Fibroblast of mammary gland (primary cell): ENCODE measurements around the gene FLACC1.
A peak's percentile ranks its signal among the peaks of the same experiment; 100 is the strongest.

Experiments used
- DNase-seq: peaks from one replicate; pipeline ENCODE4 v3.0.0-alpha.2; 2010; ENCODE audit warnings: low read depth
- H3K4me3 ChIP-seq: 2 replicates; pipeline ENCODE4 v1.5.1; 2011; ENCODE audit warnings: low read depth, mild to moderate bottlenecking, low read length, moderate library complexity; ENCODE audit not compliant: control insufficient read depth
- TF ChIP-seq, protein P1 (sequence below): conservative IDR thresholded peaks from 2 replicates; pipeline ENCODE4 v1.5.1; 2011; ENCODE audit warnings: low read depth, low read length, inconsistent platforms; ENCODE audit not compliant: control insufficient read depth, insufficient read depth

The FLACC1 gene

DNA sequence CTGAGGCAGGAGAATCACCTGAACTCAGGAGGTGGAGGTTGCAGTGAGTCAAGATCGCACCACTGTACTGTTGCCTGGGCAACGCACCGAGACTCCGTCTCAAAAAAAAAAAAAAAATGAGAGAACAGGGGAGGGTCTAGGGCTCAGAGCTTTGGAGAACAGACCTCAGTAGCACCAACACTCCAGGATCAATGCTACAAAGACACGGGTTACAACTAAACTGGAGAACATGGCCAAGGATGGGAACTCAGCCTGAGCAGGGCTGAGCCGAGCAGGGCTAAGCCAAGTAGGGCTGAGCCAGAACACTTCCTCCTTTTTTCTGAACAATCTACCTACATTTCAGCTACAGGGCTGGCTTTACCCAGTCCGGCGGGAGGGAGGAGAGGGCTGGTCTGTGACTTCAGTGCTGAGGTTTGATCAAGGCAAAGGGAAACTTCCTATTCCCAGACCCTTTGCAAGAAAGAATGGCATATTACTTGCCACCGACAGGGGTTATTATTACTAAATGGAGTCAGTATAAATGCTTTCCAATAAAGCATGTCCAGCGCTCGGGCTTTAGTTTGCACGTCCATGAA lies 99.7 kb downstream of the FLACC1 start:
- no peak for DNase-seq

DNA sequence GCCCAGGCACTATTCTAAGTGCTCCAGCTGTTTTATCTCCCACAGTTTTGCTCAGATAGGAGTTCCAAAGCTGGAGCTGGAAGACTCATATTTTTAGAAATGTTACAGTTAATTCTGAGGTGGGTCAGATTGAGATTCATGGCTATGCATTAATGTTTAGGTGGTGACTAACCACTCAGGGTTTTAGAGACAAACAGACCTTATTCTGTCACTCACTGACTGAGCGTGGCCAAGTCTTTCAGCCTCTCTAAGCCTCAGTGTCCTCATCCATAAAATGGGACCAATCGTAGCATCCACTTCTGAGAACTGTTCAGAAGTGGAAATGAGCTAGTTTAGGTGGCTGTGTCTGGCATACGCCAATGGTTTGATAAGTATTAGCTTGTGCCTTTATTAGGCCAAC lies 101.1 kb downstream of the FLACC1 start:
- DNase-seq: no peak
- no peak overlapping the region for H3K4me3 ChIP-seq
- TF ChIP-seq, protein P1, sequence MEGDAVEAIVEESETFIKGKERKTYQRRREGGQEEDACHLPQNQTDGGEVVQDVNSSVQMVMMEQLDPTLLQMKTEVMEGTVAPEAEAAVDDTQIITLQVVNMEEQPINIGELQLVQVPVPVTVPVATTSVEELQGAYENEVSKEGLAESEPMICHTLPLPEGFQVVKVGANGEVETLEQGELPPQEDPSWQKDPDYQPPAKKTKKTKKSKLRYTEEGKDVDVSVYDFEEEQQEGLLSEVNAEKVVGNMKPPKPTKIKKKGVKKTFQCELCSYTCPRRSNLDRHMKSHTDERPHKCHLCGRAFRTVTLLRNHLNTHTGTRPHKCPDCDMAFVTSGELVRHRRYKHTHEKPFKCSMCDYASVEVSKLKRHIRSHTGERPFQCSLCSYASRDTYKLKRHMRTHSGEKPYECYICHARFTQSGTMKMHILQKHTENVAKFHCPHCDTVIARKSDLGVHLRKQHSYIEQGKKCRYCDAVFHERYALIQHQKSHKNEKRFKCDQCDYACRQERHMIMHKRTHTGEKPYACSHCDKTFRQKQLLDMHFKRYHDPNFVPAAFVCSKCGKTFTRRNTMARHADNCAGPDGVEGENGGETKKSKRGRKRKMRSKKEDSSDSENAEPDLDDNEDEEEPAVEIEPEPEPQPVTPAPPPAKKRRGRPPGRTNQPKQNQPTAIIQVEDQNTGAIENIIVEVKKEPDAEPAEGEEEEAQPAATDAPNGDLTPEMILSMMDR: no peak

More for the DNA sequence above, 99.7 kb downstream of the FLACC1 start:
- peak overlapping the region; percentile 83 for H3K4me3 ChIP-seq
- TF ChIP-seq, protein P1: peak; percentile 3

DNA sequence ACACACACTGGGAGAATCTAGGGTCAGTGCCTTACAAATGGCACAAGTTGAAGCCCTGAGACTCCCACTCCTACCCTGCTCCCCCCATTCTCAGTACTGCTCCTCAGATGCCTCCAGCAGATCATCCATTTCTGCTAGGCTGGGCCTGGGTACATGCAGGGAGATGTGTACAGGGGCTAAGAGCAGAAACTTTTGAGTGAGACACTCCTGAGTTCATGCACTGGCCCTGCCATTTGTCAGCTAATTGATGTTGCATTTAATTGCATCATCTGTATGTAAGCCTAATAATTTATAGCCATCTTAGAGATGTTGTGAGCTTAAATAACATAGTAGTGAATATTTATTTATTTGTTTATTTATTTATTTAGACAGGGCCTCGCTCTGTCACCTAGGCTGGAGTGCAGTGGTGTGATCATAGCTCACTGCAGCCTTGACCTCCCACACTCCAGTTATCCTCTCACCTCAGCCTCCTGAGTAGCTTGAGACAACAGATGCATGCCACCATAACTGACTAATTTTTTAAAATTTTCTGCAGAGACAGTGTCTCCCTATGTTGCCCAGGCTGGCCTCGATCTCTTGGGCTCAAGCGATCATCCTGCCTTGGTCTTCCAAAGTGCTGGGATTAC lies 101.6 kb downstream of the FLACC1 start:
- DNase-seq: no peak
- TF ChIP-seq, protein P1: no peak
- no peak overlapping the region for H3K4me3 ChIP-seq

DNA sequence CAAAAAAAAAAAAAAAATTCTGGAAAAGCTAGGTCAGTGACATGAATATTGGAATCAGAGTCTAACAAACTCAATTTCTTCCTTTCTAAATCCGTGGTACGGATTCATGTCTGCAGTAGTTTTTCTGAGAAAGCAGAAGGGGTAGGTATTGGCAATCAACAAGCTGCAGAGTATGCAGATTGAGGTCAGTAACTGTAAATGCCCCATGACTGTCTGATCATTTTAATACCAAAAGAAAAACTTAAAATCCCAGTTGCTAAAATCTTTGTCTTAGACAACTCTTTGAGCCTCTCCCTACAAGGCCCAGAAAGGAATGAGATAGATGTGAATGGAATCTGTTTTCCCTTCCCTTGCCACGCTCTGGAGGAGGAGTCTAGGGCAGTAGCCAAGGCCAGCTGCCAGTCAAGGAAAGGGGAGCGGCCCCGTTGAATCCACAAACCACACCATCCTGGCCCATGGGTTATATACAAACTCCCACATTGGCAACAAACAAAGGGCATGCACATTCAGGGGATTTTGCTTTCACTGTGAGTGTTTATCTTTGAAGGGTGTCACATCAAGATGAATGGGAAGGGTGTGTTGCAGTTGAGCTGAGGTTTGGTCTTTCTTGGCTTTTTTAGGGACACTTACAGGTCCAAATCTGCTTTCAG lies 102.9 kb downstream of the FLACC1 start:
- H3K4me3 ChIP-seq: no peak overlapping the region
- no peak for DNase-seq
- TF ChIP-seq, protein P1: no peak

DNA sequence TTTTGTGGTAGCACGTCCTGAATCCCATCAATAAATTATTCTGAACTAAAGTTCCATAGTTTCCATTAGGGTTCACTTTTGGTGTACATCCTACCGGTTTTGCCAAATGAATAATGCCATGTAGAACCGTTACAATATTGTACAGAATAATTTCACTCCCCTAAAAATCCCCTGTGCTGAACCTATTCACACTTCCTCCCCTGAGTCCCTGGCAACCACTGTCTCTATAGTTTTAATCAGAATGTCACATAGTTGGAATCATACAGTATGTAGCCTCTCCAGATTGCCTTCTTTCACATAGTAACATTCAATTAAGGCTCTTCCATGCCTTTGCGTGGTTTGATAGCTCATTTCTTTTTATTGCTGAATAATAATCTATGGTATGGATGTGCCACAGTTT lies 106.4 kb downstream of the FLACC1 start:
- TF ChIP-seq, protein P1: no peak

DNA sequence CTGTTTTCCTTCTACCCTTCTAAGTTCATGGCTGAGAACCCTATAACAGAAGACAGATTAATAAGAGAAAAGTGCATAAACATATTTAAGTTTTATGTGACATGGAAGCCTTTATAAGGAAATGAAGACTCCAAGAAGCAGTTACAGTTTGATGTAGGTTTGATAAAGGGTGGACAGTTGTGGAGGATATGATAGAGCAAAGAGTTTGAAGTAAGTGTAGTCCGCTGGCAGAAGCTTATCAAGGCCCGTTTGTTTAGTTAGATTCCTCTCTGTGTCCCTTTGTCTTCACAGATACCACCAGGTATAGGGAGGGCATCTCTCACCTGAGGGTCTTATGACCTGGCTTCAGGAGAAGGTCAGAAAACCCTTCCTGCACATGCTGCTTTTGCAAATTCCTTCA lies 107.3 kb downstream of the FLACC1 start:
- H3K4me3 ChIP-seq: no peak overlapping the region
- no peak for DNase-seq
- TF ChIP-seq, protein P1: no peak

More for the DNA sequence above, 106.4 kb downstream of the FLACC1 start:
- no peak overlapping the region for H3K4me3 ChIP-seq
- no peak for DNase-seq
